Endothelial cell of umbilical vein (primary cell): ENCODE results near the gene WDHD1. TPM values are rescaled to one million over a fixed set of nuclear protein-coding genes. Genes with fewer than 3 reads are reported as not detected.

Experiments used
- BruUV-seq: library from RNA; stranded (reverse); fragments of 400-500 nt; replicated peaks from 2 replicates; lab custom pipeline; 2021; lab: Mats Ljungman, UMichigan
- CTCF ChIA-PET: fragments of 300-600, 350-600 bp; sonication (Branson Sonifier 250); formaldehyde crosslinking; loops from one replicate; lab custom pipeline; 2021; ENCODE audit warnings: antibody characterized with exemption, inconsistent platforms; lab: Charles Lee
- POLR2A ChIA-PET: fragments of 300-600, 350-600 bp; sonication (Branson Sonifier 250); formaldehyde crosslinking; loops from one replicate; lab custom pipeline; 2021; ENCODE audit warnings: antibody characterized with exemption, inconsistent platforms; lab: Charles Lee
- DNase-seq: peaks from one replicate; pipeline ENCODE4 v3.0.0-alpha.2; 2011; ENCODE audit warnings: low read depth, low spot score
- FAIRE-seq: peaks from 2 replicates; lab custom pipeline; 2011; peaks lifted over from hg19 to GRCh38; lab: Jason Lieb, UNC
- H2AFZ ChIP-seq: 2 replicates; pipeline ENCODE4 v1.6.0; 2012; ENCODE audit warnings: low read depth, low read length, control low read depth, inconsistent platforms
- H3K27ac ChIP-seq: 2 replicates; pipeline ENCODE4 v1.5.1; 2011; ENCODE audit warnings: low read depth, mild to moderate bottlenecking, control low read depth, low read length, moderate library complexity; ENCODE audit not compliant: insufficient read depth
- H3K27me3 ChIP-seq, 2 experiments: 2 replicates each; pipeline versions ENCODE4 v1.6.0 to v1.6.1; 2011; ENCODE audit warnings: low read length in 2 of 2, mixed read lengths in 1 of 2; ENCODE audit not compliant: control insufficient read depth in 2 of 2, insufficient read depth in 2 of 2
- H3K36me3 ChIP-seq, 2 experiments: 2 replicates in 1 of 2; 3 replicates in 1 of 2; pipeline ENCODE4 v1.5.1; 2011; ENCODE audit warnings: low read length in 2 of 2, mild to moderate bottlenecking in 1 of 2, moderate library complexity in 1 of 2; ENCODE audit not compliant: control insufficient read depth in 2 of 2, insufficient read depth in 2 of 2; ENCODE audit errors: extremely low read depth in 1 of 2
- H3K4me1 ChIP-seq: 3 replicates; pipeline ENCODE4 v1.5.1; 2011; ENCODE audit warnings: mild to moderate bottlenecking, low read length; ENCODE audit not compliant: control insufficient read depth, insufficient read depth; ENCODE audit errors: extremely low read depth
- H3K4me2 ChIP-seq: 2 replicates; pipeline ENCODE4 v1.6.1; 2011; ENCODE audit warnings: low read length, control low read depth, mixed read lengths; ENCODE audit not compliant: insufficient read depth
- H3K4me3 ChIP-seq, 3 experiments: fragments of 200-600 bp in 1 of 3; sonication (generic), shearing (Covaris generic) in 1 of 3; replicated peaks in 1 of 3; 2 replicates each; pipeline ENCODE4 v1.5.1; 2011 to 2016; ENCODE audit warnings: control low read depth in 3 of 3, low read length in 3 of 3, mild to moderate bottlenecking in 2 of 3, inconsistent platforms in 1 of 3, low read depth in 1 of 3, moderate library complexity in 1 of 3; ENCODE audit not compliant: insufficient read depth in 1 of 3
- H3K79me2 ChIP-seq: 2 replicates; pipeline ENCODE4 v1.6.0; 2012; ENCODE audit warnings: low read length, inconsistent platforms; ENCODE audit not compliant: control insufficient read depth, insufficient read depth
- H3K9ac ChIP-seq: replicated peaks from 2 replicates; pipeline ENCODE3; 2011; ENCODE audit warnings: low read length, control low read depth; ENCODE audit not compliant: insufficient read depth; ENCODE audit errors: extremely low read depth
- H3K9me1 ChIP-seq: replicated peaks from 3 replicates; pipeline ENCODE4 v1.6.0; 2011; ENCODE audit warnings: mild to moderate bottlenecking, low read length; ENCODE audit not compliant: control insufficient read depth, insufficient read depth; ENCODE audit errors: extremely low read depth
- H3K9me3 ChIP-seq: replicated peaks from 2 replicates; pipeline ENCODE4 v1.5.1; 2012; ENCODE audit warnings: low read length, inconsistent platforms; ENCODE audit not compliant: control insufficient read depth, insufficient read depth
- H4K20me1 ChIP-seq: replicated peaks from 2 replicates; pipeline ENCODE3; 2011; ENCODE audit warnings: mild to moderate bottlenecking, low read length; ENCODE audit not compliant: control insufficient read depth, insufficient read depth; ENCODE audit errors: extremely low read depth
- EZH2 ChIP-seq: IDR thresholded peaks from 2 replicates; pipeline ENCODE4 v1.6.1; 2012; ENCODE audit warnings: borderline replicate concordance, low read depth, mild to moderate bottlenecking, moderate library complexity, low read length, inconsistent platforms; ENCODE audit not compliant: severe bottlenecking
- FOS ChIP-seq: IDR thresholded peaks from 2 replicates; pipeline ENCODE4 v1.6.1; 2011; ENCODE audit warnings: mild to moderate bottlenecking, low read length, moderate library complexity, borderline replicate concordance; ENCODE audit not compliant: insufficient read depth
- GATA2 ChIP-seq: IDR thresholded peaks from 2 replicates; pipeline ENCODE4 v1.7.0; 2011; ENCODE audit warnings: low read depth, mild to moderate bottlenecking, moderate library complexity, mixed read lengths, low read length; ENCODE audit not compliant: insufficient read length, insufficient read depth
- JUN ChIP-seq: IDR thresholded peaks from 2 replicates; pipeline ENCODE4 v1.6.1; 2011; ENCODE audit warnings: borderline replicate concordance, low read depth; ENCODE audit not compliant: insufficient read length, insufficient read depth
- MYC ChIP-seq: IDR thresholded peaks from one replicate; pipeline ENCODE4 v1.6.1; 2011; ENCODE audit warnings: mild to moderate bottlenecking, low read depth, low read length
- POLR2A ChIP-seq: IDR thresholded peaks from 2 replicates; pipeline ENCODE4 v1.6.1; 2012; ENCODE audit warnings: low read depth, mild to moderate bottlenecking, control low read depth, low read length
- POLR2AphosphoS5 ChIP-seq: IDR thresholded peaks from 2 replicates; pipeline ENCODE4 v1.6.1; 2012; ENCODE audit warnings: low read depth, mild to moderate bottlenecking, control low read depth, low read length, moderate library complexity; ENCODE audit not compliant: insufficient read depth
- dilution Hi-C: fragments of 300-500 bp; cut with MboI; formaldehyde crosslinking; loops from one replicate; pipeline ENCODE4 v1.15.0; 2019; ENCODE audit warnings: low sequenced_read_pairs; ENCODE audit not compliant: extremely low pct_ligation_motif_present
- intact Hi-C: fragments of 100-400 bp; cut with micrococcal nuclease; formaldehyde crosslinking; loops from one replicate; pipeline ENCODE4 v1.10.0; 2022
- polyA plus RNA-seq, 4 experiments: library from polyadenylated mRNA; depleted of rRNA in 3 of 4; stranded (reverse) in 3 of 4; unstranded in 1 of 4; fragments of >200 nt; gene quantifications; 2 replicates each; pipeline versions ENCODE4 v1.2.1 to v1.2.3, GENCODE V29; 2011 to 2012; ENCODE audit warnings: missing spikeins in 1 of 4
- total RNA-seq: library from RNA; stranded (reverse); gene quantifications from 2 replicates; pipeline ENCODE4 v1.2.3, GENCODE V29; 2021
- TF ChIP-seq, protein P1 (sequence below), 2 donors: IDR thresholded peaks; 1 replicate in 1 of 2; 2 replicates in 1 of 2; pipeline ENCODE4 v1.5.1; 2011; ENCODE audit warnings: low read length in 2 of 2, mild to moderate bottlenecking in 2 of 2, moderate library complexity in 2 of 2, control low read depth in 1 of 2, inconsistent platforms in 1 of 2, low read depth in 1 of 2; ENCODE audit not compliant: insufficient read depth in 1 of 2; ENCODE audit errors: extremely low read depth in 1 of 2
- TF ChIP-seq, protein P2 (sequence below): IDR thresholded peaks from 2 replicates; pipeline ENCODE4 v1.6.1; 2011; ENCODE audit not compliant: insufficient read depth, insufficient read length

WDHD1 gene
- total and polyA plus RNA-seq, 2 donors (not counting 3 experiments of a cell fraction or from before 2014, with no cell fraction given), result 3.1 to 22.5 TPM

DNA sequence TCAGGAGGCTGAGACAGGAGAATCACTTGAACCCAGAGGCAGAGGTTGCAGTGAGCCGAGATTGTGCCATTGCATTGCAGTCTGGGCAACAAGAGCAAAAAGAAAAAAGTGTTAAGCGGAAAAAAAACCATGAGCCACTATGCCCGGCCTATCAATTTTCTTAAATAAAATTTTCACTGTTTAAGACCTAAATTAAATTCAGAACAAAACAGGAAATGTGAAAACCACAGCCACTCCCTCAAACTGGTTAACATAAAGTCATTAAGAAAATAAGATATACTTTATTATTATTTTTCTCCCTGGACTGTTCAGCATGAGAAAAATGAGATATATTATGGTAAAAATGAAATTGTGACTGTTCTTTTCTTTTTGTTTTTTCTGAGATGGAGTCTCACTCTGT is 79.7 kb downstream of the WDHD1 start:
- no peak for FAIRE-seq
- BruUV-seq, result no TSS peak
- no peak overlapping the region for H3K27ac ChIP-seq
- H3K36me3 ChIP-seq, result peaks cover 0 to 2% of the 10 kb centered on the region in 2 experiments
- H3K79me2 ChIP-seq, result no peaks in the 10 kb centered on the region
- no peaks in the 10 kb centered on the region for H3K9me3 ChIP-seq
- no peak overlapping the region for H3K4me2 ChIP-seq
- no peak for DNase-seq
- H2AFZ ChIP-seq, result no peak overlapping the region
- H3K4me1 ChIP-seq, result no peaks in the 10 kb centered on the region
- H3K9me1 ChIP-seq, result no peaks in the 10 kb centered on the region
- no peak overlapping the region for H3K4me3 ChIP-seq
- dilution Hi-C loops, result no loop called here
- no peaks in the 10 kb centered on the region for H3K27me3 ChIP-seq
- intact Hi-C loops, result no loop called here
- H4K20me1 ChIP-seq, result no peaks in the 10 kb centered on the region
- ChIA-PET POLR2A (no interaction called here), CTCF (no interaction called here)
- no peak for TF ChIP-seq JUN
- no peak for TF ChIP-seq POLR2AphosphoS5
- TF ChIP-seq FOS, result no peak
- no peak for TF ChIP-seq POLR2A
- TF ChIP-seq, protein P1, sequence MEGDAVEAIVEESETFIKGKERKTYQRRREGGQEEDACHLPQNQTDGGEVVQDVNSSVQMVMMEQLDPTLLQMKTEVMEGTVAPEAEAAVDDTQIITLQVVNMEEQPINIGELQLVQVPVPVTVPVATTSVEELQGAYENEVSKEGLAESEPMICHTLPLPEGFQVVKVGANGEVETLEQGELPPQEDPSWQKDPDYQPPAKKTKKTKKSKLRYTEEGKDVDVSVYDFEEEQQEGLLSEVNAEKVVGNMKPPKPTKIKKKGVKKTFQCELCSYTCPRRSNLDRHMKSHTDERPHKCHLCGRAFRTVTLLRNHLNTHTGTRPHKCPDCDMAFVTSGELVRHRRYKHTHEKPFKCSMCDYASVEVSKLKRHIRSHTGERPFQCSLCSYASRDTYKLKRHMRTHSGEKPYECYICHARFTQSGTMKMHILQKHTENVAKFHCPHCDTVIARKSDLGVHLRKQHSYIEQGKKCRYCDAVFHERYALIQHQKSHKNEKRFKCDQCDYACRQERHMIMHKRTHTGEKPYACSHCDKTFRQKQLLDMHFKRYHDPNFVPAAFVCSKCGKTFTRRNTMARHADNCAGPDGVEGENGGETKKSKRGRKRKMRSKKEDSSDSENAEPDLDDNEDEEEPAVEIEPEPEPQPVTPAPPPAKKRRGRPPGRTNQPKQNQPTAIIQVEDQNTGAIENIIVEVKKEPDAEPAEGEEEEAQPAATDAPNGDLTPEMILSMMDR (IDR thresholded peaks at IDR 0.05; ENCODE audit: extremely low read depth in 1 of 2, insufficient read depth in 1 of 2, low read depth in 1 of 2, low read length in 2 of 2), result no peak
- TF ChIP-seq EZH2, result no peak
- TF ChIP-seq, protein P2, sequence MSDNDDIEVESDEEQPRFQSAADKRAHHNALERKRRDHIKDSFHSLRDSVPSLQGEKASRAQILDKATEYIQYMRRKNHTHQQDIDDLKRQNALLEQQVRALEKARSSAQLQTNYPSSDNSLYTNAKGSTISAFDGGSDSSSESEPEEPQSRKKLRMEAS, result no peak
- TF ChIP-seq MYC, result no peak
- TF ChIP-seq GATA2, result no peak
- no peak overlapping the region for H3K9ac ChIP-seq
